ENCODE data around the gene TAF1B.

Gene TAF1B

GRCh38 chr2:9818097-9818496 lies 25.2 kb upstream of the TAF1B start:
- Histone ChIP-seq H2AFZ (ENCODE audit: low read length) (no peak overlapping the region), H4K20me1 (ENCODE audit: insufficient read depth, low read length) (no peaks in the 10 kb centered on the region), H3K79me2 (ENCODE audit: insufficient read depth, low read length) (no peaks in the 10 kb centered on the region), H3F3A (ENCODE audit: insufficient read depth, low read length) (no peaks in the 10 kb centered on the region), H3K9ac (ENCODE audit: low read length) (no peak overlapping the region), H3K9me3 (ENCODE audit: low read length) (no peaks in the 10 kb centered on the region), H3K36me3 (ENCODE audit: insufficient read depth, low read length) (no peaks in the 10 kb centered on the region), H3K27ac (ENCODE audit: low read depth, low read length, poor library complexity, severe bottlenecking) (no peak overlapping the region), H3K4me2 (ENCODE audit: low read length) (no peak overlapping the region), H3K9me2 (ENCODE audit: low read depth, low read length) (no peaks in the 10 kb centered on the region), H3K27me3 (ENCODE audit: insufficient read depth, low read length) (no peaks in the 10 kb centered on the region; the same call in 1 of the 2 replicates), H3K4me1 (ENCODE audit: insufficient read depth, low read length, severe bottlenecking) (no peaks in the 10 kb centered on the region), H3K4me3 (ENCODE audit: low read depth, low read length, poor library complexity, severe bottlenecking) (no peak overlapping the region)
- TF ChIP-seq CTCF (IDR thresholded peaks at IDR 0.05; ENCODE audit: low read length): no peak
- TF ChIP-seq EZH2 (IDR thresholded peaks at IDR 0.05; ENCODE audit: borderline replicate concordance, low read length): no peak

DNA sequence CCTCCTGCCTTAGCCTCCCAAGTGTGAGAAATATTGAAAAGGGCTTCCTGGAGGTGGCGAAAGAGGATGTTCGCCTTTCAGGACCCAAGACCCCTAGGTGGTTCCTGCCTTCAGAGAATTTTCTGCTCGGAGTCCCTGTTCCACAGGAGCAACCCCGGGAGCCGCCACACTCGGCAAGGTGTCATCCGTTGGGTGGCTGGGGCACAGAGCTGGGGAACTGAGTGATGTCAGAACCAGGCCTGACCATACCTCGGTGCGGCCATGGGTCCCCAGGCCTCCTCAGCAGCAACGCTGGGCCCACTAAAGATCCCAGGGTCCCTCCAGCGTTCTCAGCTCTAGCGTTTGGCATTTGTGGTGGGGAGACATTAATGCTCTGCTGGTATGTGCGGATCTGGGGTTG lies 23.7 kb upstream of the TAF1B start:
- H3K4me2 ChIP-seq (ENCODE audit: low read length): no peak overlapping the region
- no peaks in the 10 kb centered on the region for H3K4me1 ChIP-seq (ENCODE audit: insufficient read depth, low read length, severe bottlenecking)
- no peak overlapping the region for H3K4me3 ChIP-seq (ENCODE audit: low read depth, low read length, poor library complexity, severe bottlenecking)

GRCh38 chr2:9820020-9820973 lies 23.0 kb upstream of the TAF1B start:
- Histone ChIP-seq H3K4me3 (ENCODE audit: low read depth, low read length, poor library complexity, severe bottlenecking) (no peak overlapping the region), H3K9me2 (ENCODE audit: low read depth, low read length) (no peaks in the 10 kb centered on the region), H3K4me1 (ENCODE audit: insufficient read depth, low read length, severe bottlenecking) (no peaks in the 10 kb centered on the region), H3K36me3 (ENCODE audit: insufficient read depth, low read length) (no peaks in the 10 kb centered on the region), H3K9ac (ENCODE audit: low read length) (no peak overlapping the region), H3F3A (ENCODE audit: insufficient read depth, low read length) (no peaks in the 10 kb centered on the region), H3K27me3 (ENCODE audit: insufficient read depth, low read length) (no peaks in the 10 kb centered on the region; the same call in 1 of the 2 replicates), H3K9me3 (ENCODE audit: low read length) (no peaks in the 10 kb centered on the region), H3K79me2 (ENCODE audit: insufficient read depth, low read length) (no peaks in the 10 kb centered on the region), H3K27ac (ENCODE audit: low read depth, low read length, poor library complexity, severe bottlenecking) (no peak overlapping the region), H3K4me2 (ENCODE audit: low read length) (no peak overlapping the region), H2AFZ (ENCODE audit: low read length) (no peak overlapping the region), H4K20me1 (ENCODE audit: insufficient read depth, low read length) (no peaks in the 10 kb centered on the region)
- TF ChIP-seq EZH2 (IDR thresholded peaks at IDR 0.05; ENCODE audit: borderline replicate concordance, low read length) (no peak), CTCF (IDR thresholded peaks at IDR 0.05; ENCODE audit: low read length) (no peak)

More for the DNA sequence above, 23.7 kb upstream of the TAF1B start:
- Histone ChIP-seq H3K79me2 (ENCODE audit: insufficient read depth, low read length) (no peaks in the 10 kb centered on the region), H3K36me3 (ENCODE audit: insufficient read depth, low read length) (no peaks in the 10 kb centered on the region), H2AFZ (ENCODE audit: low read length) (no peak overlapping the region), H3K27ac (ENCODE audit: low read depth, low read length, poor library complexity, severe bottlenecking) (no peak overlapping the region), H3K27me3 (ENCODE audit: insufficient read depth, low read length) (no peaks in the 10 kb centered on the region; the same call in 1 of the 2 replicates), H3K9me2 (ENCODE audit: low read depth, low read length) (no peaks in the 10 kb centered on the region), H3K9me3 (ENCODE audit: low read length) (no peaks in the 10 kb centered on the region), H3F3A (ENCODE audit: insufficient read depth, low read length) (no peaks in the 10 kb centered on the region), H3K9ac (ENCODE audit: low read length) (no peak overlapping the region), H4K20me1 (ENCODE audit: insufficient read depth, low read length) (no peaks in the 10 kb centered on the region)
- TF ChIP-seq CTCF (IDR thresholded peaks at IDR 0.05; ENCODE audit: low read length): no peak
- no peak for TF ChIP-seq EZH2 (IDR thresholded peaks at IDR 0.05; ENCODE audit: borderline replicate concordance, low read length)

Data from OCI-LY1 (cell line).